Smooth muscle cell (in vitro differentiated cells): ENCODE results near the gene CSRNP3. TPM values are rescaled to one million over a fixed set of nuclear protein-coding genes. Genes with fewer than 3 reads are reported as not detected.

Experiments used
- DNase-seq: peaks from one replicate; lab custom pipeline; 2025; ENCODE audit not compliant: unreplicated experiment; lab: John Stamatoyannopoulos, UW
- H2AFZ ChIP-seq: fragments of 200-600 bp; sonication (generic); 2 replicates; pipeline ENCODE4 v1.6.0; 2016; ENCODE audit warnings: antibody characterized with exemption, low read depth, mild to moderate bottlenecking
- H3F3A ChIP-seq: fragments of 200-600 bp; sonication (generic); 2 replicates; pipeline ENCODE4 v1.6.0; 2017; ENCODE audit warnings: antibody characterized with exemption, low read depth
- H3K27ac ChIP-seq: fragments of 200-600 bp; sonication (generic); 2 replicates; pipeline ENCODE4 v1.5.1; 2016; ENCODE audit warnings: low read depth, mild to moderate bottlenecking
- H3K27me3 ChIP-seq: fragments of 200-600 bp; sonication (generic); 2 replicates; pipeline ENCODE4 v1.6.1; 2016; ENCODE audit warnings: low read depth, mild to moderate bottlenecking
- H3K36me3 ChIP-seq: fragments of 200-600 bp; sonication (generic); 2 replicates; pipeline ENCODE4 v1.5.1; 2016; ENCODE audit warnings: low read depth
- H3K4me1 ChIP-seq: fragments of 200-600 bp; sonication (generic); 2 replicates; pipeline ENCODE4 v1.5.1; 2016; ENCODE audit warnings: low read depth
- H3K4me2 ChIP-seq: fragments of 200-600 bp; sonication (generic); 2 replicates; pipeline ENCODE4 v1.6.0; 2016; ENCODE audit warnings: mild to moderate bottlenecking
- H3K4me3 ChIP-seq: fragments of 200-600 bp; sonication (generic); 2 replicates; pipeline ENCODE4 v1.5.1; 2016; ENCODE audit warnings: mild to moderate bottlenecking
- H3K79me2 ChIP-seq: fragments of 200-600 bp; sonication (generic); 2 replicates; pipeline ENCODE4 v1.6.0; 2016; ENCODE audit warnings: low read depth, mild to moderate bottlenecking
- H3K9ac ChIP-seq: fragments of 200-600 bp; sonication (generic); 2 replicates; pipeline ENCODE4 v1.6.0; 2016; ENCODE audit warnings: low read depth
- H3K9me3 ChIP-seq: fragments of 200-600 bp; sonication (generic); replicated peaks from 2 replicates; pipeline ENCODE4 v1.5.1; 2016; ENCODE audit warnings: low read depth
- H4K20me1 ChIP-seq: fragments of 200-600 bp; sonication (generic); 2 replicates; pipeline ENCODE4 v1.6.0; 2016; ENCODE audit warnings: low read depth
- WGBS: methylation state at CpG from one replicate; pipeline ENCODE4 v1.1.7; 2016; ENCODE audit warnings: low lambda C conversion rate; 5-methylcytosine and 5-hydroxymethylcytosine counted together
- polyA plus RNA-seq: library from polyadenylated mRNA; unstranded; fragments of >200 nt; fragmentation: Nextera tagmentation; extraction: Ambion mirVana; gene quantifications from 2 replicates; pipeline ENCODE4 v1.2.1, GENCODE V29; 2016
- total RNA-seq: library from RNA; depleted of rRNA; stranded (reverse); fragments of >200 nt; gene quantifications from 2 replicates; pipeline ENCODE4 v1.2.3, GENCODE V29; 2014
- TF ChIP-seq, protein P1 (sequence below): fragments of 200-600 bp; sonication (generic); IDR thresholded peaks from 2 replicates; pipeline ENCODE4 v1.5.1; 2017; ENCODE audit warnings: borderline replicate concordance, mild to moderate bottlenecking, antibody characterized with exemption; ENCODE audit not compliant: insufficient read depth, poor library complexity, severe bottlenecking

Gene CSRNP3
- total and polyA plus RNA-seq, 2 experiments from 2014 or later: 2.8 to 7.1 TPM

DNA sequence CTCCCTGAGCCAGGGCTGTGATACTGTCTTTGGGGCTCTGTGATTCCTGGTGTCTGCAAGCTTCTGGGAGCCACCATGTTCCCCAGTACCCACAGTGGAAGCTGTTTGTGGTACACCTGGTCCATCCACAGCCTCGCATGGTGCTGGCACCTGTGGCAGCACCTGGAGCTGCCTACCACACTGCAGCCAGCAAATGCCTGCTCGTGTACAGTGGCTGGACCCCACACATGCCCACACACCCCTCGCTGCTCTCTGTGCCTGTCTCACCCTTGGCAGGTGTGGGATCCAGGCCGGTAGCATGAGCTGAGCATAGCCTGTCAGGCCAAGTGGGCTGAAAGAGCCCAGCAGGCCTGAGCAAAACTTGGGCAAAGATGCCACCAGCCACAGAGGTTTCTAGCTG is 41.8 kb upstream of the CSRNP3 start:
- Histone ChIP-seq H3K4me3 (no peak overlapping the region), H3K4me2 (no peak overlapping the region), H3K9me3 (no peaks in the 10 kb centered on the region), H3K27me3 (no peaks in the 10 kb centered on the region), H3K36me3 (no peaks in the 10 kb centered on the region), H3K79me2 (no peaks in the 10 kb centered on the region), H3K4me1 (peaks cover 6% of the 10 kb centered on the region), H3K27ac (no peak overlapping the region), H3K9ac (no peak overlapping the region), H2AFZ (no peak overlapping the region), H4K20me1 (no peaks in the 10 kb centered on the region), H3F3A (no peaks in the 10 kb centered on the region)
- no peak for DNase-seq
- 92% methylated on average over 4 of the region's 4 CpGs for WGBS
- TF ChIP-seq, protein P1, sequence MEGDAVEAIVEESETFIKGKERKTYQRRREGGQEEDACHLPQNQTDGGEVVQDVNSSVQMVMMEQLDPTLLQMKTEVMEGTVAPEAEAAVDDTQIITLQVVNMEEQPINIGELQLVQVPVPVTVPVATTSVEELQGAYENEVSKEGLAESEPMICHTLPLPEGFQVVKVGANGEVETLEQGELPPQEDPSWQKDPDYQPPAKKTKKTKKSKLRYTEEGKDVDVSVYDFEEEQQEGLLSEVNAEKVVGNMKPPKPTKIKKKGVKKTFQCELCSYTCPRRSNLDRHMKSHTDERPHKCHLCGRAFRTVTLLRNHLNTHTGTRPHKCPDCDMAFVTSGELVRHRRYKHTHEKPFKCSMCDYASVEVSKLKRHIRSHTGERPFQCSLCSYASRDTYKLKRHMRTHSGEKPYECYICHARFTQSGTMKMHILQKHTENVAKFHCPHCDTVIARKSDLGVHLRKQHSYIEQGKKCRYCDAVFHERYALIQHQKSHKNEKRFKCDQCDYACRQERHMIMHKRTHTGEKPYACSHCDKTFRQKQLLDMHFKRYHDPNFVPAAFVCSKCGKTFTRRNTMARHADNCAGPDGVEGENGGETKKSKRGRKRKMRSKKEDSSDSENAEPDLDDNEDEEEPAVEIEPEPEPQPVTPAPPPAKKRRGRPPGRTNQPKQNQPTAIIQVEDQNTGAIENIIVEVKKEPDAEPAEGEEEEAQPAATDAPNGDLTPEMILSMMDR: no peak

DNA sequence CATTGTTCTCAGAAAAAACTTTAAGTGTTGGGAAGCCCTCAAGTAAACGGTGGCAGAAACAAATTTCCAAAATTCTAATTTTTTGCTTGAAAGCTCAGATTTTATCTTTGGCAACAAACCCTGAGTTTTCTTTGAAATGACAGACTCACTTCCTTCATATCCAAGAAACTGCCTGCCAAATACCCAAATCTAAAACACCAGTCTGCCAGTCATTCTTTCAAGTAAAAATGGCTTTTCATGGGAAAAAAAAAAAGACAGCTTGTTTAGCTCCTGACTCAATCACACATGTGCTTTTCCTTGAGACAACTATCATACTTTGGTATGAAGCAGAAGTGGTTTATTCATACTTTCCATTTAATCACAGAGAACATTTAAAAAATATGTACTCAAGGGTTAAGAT is 40.6 kb upstream of the CSRNP3 start:
- no peak overlapping the region for H3K4me3 ChIP-seq
- TF ChIP-seq, protein P1: no peak

DNA sequence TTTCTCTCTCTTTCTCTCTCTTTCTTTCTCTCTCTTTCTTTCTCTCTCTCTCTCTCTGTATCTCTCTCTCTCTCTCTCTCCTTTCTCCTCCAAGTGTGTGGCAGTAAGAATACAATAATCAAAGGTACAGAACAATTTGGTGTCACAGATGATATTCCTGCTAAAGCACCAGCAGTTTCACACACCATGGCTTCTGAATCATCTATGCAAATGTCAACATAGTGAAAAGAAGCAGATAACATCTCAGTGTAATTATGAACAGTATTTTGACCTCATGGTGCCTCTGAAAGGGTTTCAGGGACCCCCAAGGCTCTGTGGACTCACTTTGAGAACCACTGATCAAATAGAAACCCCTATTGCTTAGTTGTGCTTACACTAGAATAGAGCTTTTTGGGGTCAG is 38.5 kb upstream of the CSRNP3 start:
- Histone ChIP-seq H3K9me3 (no peaks in the 10 kb centered on the region), H3K4me2 (no peak overlapping the region), H3K27ac (no peak overlapping the region), H3K36me3 (no peaks in the 10 kb centered on the region), H3K79me2 (no peaks in the 10 kb centered on the region), H2AFZ (no peak overlapping the region), H3K9ac (no peak overlapping the region), H3K27me3 (no peaks in the 10 kb centered on the region), H3K4me3 (no peak overlapping the region), H4K20me1 (no peaks in the 10 kb centered on the region), H3F3A (no peaks in the 10 kb centered on the region), H3K4me1 (peaks cover 23% of the 10 kb centered on the region)
- TF ChIP-seq, protein P1: no peak
- no peak for DNase-seq

More for the DNA sequence above, 40.6 kb upstream of the CSRNP3 start:
- Histone ChIP-seq H3K4me2 (no peak overlapping the region), H3K79me2 (no peaks in the 10 kb centered on the region), H3K4me1 (peaks cover 11% of the 10 kb centered on the region), H2AFZ (no peak overlapping the region), H3K36me3 (no peaks in the 10 kb centered on the region), H4K20me1 (no peaks in the 10 kb centered on the region), H3K27ac (no peak overlapping the region), H3F3A (no peaks in the 10 kb centered on the region), H3K27me3 (no peaks in the 10 kb centered on the region), H3K9me3 (no peaks in the 10 kb centered on the region), H3K9ac (no peak overlapping the region)
- DNase-seq: no peak
- 72% methylated on average over 1 of the region's 1 CpG for WGBS

DNA sequence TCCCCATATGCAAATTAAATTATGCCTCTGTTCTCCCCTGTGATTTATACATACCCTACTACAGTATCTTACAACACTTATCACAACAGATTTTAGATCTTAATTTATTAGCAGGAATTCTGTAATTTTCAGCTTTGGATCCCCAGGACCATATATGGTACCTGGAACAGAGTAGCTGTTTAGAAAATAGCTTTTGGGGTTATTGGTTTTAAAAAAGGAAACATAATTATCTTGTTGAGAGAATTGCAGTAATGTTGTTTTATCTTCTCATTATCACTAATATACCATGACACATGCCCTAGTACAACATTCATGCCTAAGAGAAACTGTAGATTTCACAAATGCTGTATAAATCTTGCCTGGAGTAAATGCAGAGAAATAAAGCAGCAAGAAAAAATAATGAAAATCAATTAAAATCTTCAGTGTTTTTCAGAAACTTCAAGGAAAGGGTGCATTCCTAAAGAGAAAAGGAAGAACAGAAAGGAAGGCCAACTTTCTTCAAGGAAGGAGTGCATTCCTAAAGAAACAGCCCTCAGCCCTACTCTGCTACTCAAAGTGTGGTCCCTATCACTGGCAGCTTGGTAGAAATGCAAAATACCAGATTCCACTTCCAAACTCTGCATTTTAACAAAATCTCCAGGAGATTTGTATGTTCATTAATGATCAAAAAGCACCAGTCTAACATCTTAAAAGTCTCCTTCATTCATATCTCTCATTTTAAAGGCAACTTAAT is 37.1 kb upstream of the CSRNP3 start:
- no peak overlapping the region for H3K9ac ChIP-seq
- H3K36me3 ChIP-seq: no peaks in the 10 kb centered on the region
- H2AFZ ChIP-seq: peak overlapping the region; percentile 49
- H3F3A ChIP-seq: no peaks in the 10 kb centered on the region
- no peaks in the 10 kb centered on the region for H3K79me2 ChIP-seq
- H3K4me1 ChIP-seq: peaks cover 23% of the 10 kb centered on the region
- H3K9me3 ChIP-seq: no peaks in the 10 kb centered on the region
- H4K20me1 ChIP-seq: no peaks in the 10 kb centered on the region
- no peaks in the 10 kb centered on the region for H3K27me3 ChIP-seq
- no peak overlapping the region for H3K4me2 ChIP-seq
- no peak overlapping the region for H3K27ac ChIP-seq
- TF ChIP-seq, protein P1: no peak
- H3K4me3 ChIP-seq: no peak overlapping the region
- no peak for DNase-seq
